Heart left ventricle (tissue), 13 donors: ENCODE measurements around the gene TTC16.

Source experiments
- POLR2A ChIP-seq, 2 donors: fragments of 450-650 bp; IDR thresholded peaks; one replicate each; pipeline ENCODE4 v1.6.1; 2017; ENCODE audit warnings: antibody characterized with exemption in 2 of 2, mild to moderate bottlenecking in 2 of 2, moderate library complexity in 2 of 2
- TF ChIP-seq, protein P1 (sequence below), 12 donors: fragments of 200-600 bp; sonication (generic) in 4 of 12; IDR thresholded peaks; one replicate each; pipeline versions ENCODE4 v1.5.0 to v1.8.0; 2018 to 2022; ENCODE audit warnings: antibody characterized with exemption in 12 of 12, mild to moderate bottlenecking in 5 of 12
- donor health status: ischemic (EF 13 %, LVEDD 7.1; RV severe dilation, severe dysfunction).
- donor health status: DM: no; HTN: yes; CAD: no.
- donor health status: DM: no; HTN: no; CAD: no.
- donor health status: ischemic (EF 25% LVEDD 6.9; RV normal size, moderate dysfunction).
- donor health status: ischemic (EF 25% LVEDD 5.7; RV mildly dilated, moderate dysfunction).
- donor health status: ischemic (EF 35%, LVEDD 5.7; RV mildly dilated, moderate dysfunction).
- donor health status: nonischemic (EF 11% LVEDD 7.7; RV severe dilation, severe dysfunction).
- donor health status: DM: yes; HTN: yes; CAD: no.
- donor health status: PGD.
- donor health status: ischemic (EF 29% LVEDD 5.4; RV normal size, mild dysfunction).
- donor health status: nonischemic (EF 23%, LVEDD 6.1; RV moderate dilation, normal function).

DNA sequence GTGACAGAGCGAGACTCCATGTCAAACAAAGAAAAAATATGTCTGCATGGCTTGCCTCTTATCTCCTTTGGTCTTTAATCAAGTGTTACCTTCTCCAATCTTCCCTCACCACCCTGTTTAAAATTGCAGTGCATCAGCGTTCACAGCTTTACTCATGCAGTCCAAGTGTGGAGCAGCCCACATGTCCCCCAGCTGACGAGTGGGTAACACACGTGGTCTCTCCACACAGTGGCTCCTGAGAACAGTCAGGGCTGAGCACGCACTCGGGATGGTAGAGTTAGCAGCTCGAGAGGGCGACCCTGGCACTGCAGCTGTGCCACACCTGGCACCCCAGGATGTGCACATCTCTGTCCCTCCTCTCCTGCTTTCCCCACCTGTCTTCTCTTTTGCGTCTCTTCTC is 35.0 kb upstream of the TTC16 start:
- TF ChIP-seq, protein P1, sequence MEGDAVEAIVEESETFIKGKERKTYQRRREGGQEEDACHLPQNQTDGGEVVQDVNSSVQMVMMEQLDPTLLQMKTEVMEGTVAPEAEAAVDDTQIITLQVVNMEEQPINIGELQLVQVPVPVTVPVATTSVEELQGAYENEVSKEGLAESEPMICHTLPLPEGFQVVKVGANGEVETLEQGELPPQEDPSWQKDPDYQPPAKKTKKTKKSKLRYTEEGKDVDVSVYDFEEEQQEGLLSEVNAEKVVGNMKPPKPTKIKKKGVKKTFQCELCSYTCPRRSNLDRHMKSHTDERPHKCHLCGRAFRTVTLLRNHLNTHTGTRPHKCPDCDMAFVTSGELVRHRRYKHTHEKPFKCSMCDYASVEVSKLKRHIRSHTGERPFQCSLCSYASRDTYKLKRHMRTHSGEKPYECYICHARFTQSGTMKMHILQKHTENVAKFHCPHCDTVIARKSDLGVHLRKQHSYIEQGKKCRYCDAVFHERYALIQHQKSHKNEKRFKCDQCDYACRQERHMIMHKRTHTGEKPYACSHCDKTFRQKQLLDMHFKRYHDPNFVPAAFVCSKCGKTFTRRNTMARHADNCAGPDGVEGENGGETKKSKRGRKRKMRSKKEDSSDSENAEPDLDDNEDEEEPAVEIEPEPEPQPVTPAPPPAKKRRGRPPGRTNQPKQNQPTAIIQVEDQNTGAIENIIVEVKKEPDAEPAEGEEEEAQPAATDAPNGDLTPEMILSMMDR (IDR thresholded peaks at IDR 0.05): no peak
- no peak for TF ChIP-seq POLR2A (IDR thresholded peaks at IDR 0.05)
